H1 (cell line): ENCODE results near the gene PAX5. TPM values are rescaled to one million over a fixed set of nuclear protein-coding genes. Genes with fewer than 3 reads are reported as not detected.

Experiments used
- NRF1 ChIP-seq: IDR thresholded peaks from 2 replicates; pipeline ENCODE4 v1.6.1; 2011; ENCODE audit warnings: mild to moderate bottlenecking, low read depth, low read length, improper control_type of control experiment
- polyA plus RNA-seq, 7 experiments: library from polyadenylated mRNA; depleted of rRNA in 3 of 7; stranded (reverse) in 5 of 7; unstranded in 2 of 7; fragments of >200 nt in 5 of 7; fragments of 200-250 nt in 2 of 7; gene quantifications; 1 replicate in 5 of 7; 2 replicates in 1 of 7; 4 replicates in 1 of 7; pipeline versions ENCODE4 v1.2.1 to v1.2.3, GENCODE V29; 2011 to 2013; ENCODE audit warnings: missing spikeins in 2 of 7, mixed read lengths in 2 of 7
- total RNA-seq: library from RNA; stranded (reverse); fragmentation: NEBNext Ultra II Directional; extraction: Animal tissue kit (Norgen Biotek cat#: 25700); gene quantifications from 2 replicates; pipeline ENCODE4 v1.2.1, GENCODE V29; 2021

The PAX5 gene
- total and polyA plus RNA-seq, 2 of the 8 experiments (the other 6 are each of a cell fraction or from before 2014, with no cell fraction given) = 0.29 to 0.43 TPM

GRCh38 chr9:36905101-36906066 lies 128.7 kb downstream of the PAX5 start (continued):
- no peak for TF ChIP-seq NRF1
